NCI-H1417 treated with DMSO at 0.1 percent for 48 hours (cell line): ENCODE data around the gene LETM1.

Experiments
- DNase-seq: peaks from one replicate; lab custom pipeline; 2025; lab: John Stamatoyannopoulos, UW

LETM1 gene

DNA sequence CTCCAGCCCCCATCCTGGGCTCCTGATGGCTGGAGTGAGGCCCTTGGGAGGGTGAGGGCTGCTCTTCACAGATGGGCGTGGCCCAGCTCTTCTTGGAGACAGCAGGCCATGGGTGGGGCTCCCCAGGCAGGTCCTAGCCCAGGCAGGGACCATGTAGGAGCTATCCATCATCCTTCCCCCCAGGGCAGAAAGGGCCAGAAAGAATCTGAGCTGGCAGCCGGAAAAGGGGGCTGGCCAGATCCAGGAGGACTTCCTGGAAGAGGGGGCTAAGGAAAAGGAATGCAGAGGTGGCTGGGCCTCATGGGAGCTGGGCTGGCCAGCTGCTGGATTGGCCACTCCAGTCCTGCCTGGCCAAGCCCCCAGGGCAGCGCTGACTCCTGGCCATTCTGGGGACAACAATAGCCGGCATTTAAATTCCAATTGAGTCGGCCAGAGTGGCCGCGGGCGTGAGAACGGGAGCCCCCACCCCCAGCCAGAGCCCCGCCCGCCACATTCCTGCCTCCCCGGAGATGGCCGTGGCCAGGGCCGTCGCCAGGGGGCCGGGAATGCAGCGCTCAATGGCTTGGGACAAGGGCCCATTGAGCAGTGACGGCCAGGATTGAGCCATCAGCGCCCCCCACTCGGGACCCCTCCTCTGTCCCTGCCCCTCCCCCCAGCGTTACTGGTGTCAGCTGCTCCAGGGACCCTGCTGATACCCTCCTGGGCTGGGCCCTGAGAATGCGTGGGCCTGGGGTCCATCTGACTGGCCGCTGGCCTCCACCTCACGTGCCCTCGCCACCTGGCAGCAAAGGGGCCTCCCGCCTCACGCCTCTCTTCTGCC is 77.9 kb downstream of the LETM1 start:
- no peak for DNase-seq

DNA sequence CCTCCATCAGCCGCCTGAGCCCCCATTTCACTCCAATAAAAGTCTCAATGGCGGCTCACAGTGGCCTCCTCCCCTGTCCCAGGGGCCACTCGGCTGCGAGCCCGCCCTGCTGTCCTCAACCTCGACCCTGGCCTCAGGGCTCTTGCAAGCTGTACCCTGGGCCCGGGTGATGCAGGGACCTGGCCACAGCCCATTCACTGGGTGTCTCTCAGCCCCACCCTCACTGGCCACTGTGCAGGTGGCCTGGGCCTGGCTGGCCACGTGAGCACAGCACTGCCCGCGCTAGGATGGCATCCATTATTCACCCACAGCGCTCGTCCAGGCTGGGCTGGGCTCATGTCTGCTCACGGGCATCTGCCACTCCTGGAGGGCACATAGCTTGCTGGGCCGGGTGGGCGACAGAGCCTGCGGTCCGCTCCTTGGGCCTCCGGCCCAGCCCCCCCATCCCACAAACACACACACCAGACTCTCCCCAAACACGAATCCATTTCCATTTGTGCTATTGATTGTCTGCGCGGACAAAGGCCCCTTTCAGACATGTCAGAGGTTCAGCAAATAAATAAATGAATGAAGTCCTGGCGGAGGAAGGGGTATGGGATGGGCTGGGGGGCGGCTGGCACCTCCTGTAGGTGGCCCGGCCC is 79.3 kb downstream of the LETM1 start:
- DNase-seq: no peak

DNA sequence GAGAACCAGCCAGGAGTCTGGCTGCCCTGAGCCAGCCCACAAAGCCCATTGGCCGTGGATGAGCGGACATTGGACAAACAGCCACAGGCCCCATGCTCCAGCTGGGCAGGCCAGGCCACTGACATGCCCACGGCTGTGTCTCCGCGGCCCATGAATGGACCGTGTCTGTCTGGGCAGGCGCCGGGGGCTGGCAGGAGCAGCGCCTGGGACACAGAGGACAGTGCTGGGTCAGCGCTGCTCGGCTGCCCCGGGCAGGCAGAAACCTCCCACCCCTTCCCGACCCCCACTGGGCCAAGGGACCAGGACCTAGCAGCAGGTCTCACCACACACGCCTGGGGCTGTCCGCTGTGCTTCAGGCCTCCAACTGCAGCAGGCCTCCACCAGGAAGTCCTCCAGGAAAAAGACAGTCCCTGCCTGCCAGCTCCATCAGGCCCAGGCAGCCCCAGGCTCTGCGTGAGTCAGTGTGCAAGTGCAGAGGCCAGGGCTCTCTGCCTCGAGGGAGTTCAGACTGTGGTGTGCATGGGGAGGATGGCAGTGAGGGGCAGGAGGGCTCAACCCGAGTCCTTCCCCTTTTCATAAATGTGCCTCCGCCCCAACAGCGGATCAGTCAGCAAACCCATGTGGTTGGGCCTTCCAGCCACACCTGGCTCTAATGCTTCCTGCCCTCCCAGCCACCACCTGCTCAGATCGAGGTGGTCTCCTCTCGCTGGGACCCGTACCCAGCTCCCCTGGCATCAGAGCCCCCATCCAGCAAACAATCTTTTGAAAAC is 80.0 kb downstream of the LETM1 start:
- DNase-seq: no peak

DNA sequence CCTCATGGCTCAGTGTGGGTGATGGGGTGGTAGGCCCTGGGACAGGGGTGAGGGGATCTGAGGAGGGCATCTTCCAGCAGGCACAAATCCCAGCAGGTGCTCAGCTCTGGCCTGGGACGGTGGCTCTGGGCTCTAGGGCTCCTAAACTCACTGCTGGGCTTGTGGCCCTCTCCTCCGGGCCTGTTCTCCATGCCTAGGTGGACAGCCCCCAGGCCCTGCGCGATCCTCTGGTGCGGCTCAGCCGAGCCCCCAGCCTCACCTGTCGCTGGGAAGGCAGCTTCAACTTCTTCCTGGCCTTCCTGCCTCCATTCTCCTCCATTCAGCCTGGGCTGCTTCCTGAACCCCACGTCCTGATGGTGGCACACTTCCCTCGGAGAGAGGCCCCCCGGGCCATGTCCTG is 82.2 kb downstream of the LETM1 start:
- no peak for DNase-seq

DNA sequence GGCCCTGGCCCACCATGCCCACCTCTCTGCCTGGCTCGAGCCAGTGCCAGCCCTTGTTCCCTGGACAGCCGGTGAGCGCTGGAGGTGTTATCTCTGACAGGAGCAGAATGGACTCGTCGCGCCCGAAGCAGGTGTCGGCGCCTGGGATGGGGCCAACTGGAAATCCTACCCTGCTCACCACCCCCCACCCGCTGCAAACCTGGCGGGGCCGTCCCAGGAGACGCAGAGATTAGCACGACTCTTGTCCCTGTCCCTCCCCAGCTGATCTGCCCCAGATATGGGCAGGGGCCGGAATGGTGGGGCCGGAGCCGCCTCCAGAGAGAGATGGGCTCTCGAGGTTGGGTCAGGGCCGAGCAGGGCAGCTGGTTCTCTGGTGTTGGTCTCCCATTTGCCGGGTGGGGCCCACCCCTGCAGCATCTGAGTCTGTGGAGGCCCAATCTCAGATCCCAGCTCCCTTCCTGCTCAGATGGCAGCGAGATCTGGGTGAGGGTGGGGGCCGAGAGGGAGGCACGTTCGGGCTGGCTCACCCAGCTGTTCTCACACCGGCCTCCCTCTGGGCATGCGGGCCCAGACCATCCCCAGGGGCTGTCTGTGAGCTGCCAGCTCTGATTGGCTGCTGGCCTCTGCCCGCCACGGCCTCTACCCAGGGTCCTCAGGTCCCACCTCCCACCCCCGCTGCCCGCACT is 83.0 kb downstream of the LETM1 start:
- no peak for DNase-seq

DNA sequence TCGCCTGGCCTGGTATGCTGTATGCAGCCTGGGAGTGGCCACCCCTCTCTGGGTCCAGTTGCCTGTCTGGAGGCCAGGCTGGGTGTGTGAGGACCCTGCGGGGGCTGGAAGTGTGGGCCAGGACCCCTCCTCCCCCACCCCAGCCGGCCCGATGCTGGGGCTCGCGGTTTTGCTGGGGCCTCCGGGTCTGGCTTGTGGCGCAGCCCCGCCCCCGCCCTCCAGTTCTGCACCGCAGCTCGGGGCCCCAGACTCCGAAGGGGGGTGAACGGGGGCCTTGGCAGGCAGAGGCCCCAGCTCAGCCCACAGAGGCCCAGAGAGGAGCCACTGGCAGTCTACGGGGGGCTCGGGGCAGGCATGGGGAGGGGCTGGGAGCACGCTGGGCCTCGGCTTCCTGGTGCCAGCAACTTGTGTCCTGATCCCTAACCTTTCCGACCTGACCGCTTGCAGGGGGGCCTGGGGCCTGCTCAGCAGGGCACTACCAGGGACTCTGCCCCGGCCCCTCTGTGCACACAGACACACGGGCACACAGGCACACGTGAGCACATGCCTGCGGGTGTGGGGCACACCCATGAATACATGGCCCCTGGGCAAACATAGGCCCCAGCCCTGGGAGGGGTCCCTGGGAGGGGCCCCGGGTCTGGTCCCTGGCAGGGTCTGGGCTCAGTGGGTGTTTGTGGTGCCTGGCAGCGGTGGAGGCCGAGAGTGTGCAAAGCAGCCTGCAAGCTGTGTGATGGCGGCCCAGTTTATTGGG is 84.2 kb downstream of the LETM1 start:
- DNase-seq: no peak

DNA sequence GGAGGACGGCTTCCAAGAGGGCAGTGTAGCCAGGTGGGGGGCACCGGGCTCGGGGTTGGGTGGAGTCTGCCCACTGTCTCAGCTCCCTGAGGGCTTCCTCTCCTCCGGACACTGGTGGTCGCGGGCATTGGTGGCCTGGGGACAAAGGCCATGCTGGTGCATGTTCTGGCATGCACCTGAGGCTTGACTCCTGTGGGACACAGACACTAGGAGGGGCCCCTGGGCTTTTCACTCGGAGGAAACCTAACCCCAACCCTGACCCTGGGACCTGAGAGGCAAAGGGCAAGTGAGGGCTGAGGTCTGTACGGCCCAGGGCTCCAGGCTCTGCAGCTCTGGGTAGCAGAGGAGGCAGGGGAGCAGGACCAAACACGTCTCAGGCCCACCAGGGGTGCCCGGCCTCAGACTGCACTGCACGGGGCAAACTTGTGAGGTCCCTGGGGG is 85.1 kb downstream of the LETM1 start:
- no peak for DNase-seq

DNA sequence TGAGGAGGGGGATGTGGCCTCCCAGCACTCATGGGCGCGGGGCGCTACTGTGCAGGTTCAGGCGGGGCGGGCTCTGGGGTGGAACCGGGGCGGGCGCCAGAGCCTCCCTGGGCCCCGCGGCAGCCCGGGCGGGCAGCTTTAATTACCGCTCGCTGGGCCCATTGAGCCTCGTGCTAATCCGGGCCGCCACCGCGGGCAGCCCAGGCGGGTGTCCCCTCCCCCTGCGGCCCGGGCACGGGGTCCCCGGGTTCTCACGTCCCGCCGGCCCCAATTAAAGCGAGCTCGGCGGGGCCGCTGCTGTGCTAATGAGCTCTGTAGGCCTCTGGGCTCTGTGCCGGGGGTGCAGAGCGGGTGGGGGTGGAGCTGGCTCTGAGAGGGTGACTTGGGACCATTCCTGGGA is 85.7 kb downstream of the LETM1 start:
- no peak for DNase-seq

DNA sequence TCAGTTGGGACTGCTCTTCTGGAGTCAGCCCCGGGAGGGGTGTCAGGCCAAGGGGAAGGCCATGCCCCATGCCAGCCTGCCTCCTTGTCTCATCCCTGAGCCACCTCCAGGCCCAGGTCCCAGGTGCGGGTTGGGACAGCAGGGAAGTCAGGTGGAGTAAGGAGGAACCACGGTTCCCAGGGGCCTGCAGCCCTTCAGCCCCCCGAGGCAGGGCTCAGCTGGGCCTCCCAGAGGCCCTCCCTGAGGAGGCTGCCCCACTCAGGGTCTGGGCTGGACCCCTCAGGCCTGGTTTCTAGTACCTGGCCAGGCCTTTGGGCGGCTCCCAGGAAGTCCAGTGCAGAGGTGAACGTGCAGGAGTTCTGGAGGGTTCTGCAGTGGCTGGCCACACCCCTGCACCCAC is 86.3 kb downstream of the LETM1 start:
- no peak for DNase-seq

DNA sequence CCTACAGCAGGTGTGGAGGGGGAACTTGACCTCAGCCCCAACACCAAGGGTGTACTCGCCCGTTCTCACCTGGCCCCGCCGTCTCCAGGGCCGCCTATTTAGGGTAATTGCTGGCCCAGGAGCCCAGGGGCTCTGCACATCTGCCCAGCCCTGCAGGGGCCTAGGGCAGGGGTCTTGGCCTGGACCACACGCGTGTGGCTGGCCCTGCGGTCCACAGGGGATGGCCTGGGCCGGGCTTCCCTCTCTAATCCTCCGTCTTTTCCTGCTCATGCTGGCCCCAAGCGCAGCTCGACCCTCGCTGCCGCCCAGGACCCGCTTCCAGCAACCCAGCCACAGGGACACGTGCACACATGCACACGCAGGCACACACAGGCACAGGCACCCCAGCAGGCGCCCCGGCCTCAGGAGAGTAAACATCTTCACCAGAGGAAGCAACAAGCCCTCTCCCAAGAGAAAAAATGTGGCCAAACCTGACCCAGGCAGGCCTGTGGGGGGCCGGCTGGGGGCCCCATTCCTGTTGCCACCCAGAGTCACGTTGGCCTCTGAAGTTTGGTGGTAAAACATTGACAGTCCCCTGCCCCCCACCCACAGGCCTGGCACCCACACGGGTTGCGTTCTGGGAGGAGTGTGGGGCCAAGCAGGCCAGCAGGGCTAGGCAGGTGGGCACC is 87.5 kb downstream of the LETM1 start:
- DNase-seq: no peak

DNA sequence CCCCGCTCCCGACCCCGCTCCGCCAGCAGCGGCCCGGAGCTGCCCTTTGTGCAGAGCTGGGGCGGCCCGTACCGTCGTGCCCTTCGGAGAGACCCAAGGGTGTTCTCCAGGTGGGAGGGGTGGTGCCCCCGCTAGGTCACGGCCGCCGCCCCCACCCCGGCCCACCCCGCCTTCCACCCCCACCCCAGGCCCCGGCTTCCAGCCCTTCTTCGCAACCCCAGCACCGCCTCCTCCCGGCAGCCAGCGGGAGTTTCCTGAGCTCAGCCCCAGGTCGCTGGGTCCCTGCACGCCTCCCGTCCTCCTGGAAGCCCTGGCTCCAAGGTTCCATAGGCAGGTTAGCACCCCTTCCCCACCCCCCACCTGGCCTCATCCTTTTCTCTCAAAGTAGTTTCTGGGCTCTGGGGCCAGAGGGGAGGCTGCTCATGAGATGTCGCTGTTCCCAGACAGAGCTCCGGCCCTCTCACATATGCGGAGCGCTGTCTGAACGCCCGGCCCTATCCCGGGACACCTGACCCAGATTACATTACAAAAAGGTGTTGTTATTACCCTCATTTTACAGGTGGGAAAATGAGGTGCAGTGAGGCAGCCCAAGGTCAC is 88.1 kb downstream of the LETM1 start:
- no peak for DNase-seq

DNA sequence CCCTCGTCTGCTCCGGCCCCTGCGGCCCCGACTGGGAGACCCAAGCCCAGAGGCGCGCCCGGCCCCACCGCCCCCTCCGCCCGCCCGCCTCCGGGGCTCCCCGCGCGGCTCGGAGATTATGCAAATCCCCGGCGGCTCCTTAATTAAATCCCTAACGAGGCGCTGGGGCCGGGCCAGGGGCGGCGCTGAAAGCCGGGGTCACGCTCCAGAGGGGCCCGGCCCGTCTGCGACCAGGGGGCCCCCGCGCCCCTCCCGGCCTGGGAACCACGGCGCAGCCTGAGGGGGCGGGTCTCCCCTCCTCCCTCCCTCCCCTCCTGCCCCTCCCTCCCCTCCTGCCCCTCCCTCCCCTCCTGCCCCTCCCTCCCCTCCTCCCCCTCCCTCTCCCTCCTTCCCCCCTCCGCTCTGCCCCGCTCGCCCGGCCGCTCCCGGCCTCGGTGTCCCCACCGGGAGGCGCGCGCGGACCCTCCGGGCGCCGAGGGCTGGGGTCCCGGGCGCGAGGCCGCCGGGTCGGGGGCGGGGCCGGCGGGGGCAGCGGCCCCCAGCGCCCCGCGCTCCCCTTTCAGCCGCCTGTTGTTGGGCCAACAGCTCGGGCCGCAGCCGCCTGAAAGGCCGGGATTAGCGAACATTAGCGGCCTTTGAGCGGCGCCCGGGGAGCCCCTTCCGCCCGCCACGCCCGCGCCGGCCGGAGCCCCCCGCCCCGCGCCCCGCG is 88.7 kb downstream of the LETM1 start:
- DNase-seq: no peak

DNA sequence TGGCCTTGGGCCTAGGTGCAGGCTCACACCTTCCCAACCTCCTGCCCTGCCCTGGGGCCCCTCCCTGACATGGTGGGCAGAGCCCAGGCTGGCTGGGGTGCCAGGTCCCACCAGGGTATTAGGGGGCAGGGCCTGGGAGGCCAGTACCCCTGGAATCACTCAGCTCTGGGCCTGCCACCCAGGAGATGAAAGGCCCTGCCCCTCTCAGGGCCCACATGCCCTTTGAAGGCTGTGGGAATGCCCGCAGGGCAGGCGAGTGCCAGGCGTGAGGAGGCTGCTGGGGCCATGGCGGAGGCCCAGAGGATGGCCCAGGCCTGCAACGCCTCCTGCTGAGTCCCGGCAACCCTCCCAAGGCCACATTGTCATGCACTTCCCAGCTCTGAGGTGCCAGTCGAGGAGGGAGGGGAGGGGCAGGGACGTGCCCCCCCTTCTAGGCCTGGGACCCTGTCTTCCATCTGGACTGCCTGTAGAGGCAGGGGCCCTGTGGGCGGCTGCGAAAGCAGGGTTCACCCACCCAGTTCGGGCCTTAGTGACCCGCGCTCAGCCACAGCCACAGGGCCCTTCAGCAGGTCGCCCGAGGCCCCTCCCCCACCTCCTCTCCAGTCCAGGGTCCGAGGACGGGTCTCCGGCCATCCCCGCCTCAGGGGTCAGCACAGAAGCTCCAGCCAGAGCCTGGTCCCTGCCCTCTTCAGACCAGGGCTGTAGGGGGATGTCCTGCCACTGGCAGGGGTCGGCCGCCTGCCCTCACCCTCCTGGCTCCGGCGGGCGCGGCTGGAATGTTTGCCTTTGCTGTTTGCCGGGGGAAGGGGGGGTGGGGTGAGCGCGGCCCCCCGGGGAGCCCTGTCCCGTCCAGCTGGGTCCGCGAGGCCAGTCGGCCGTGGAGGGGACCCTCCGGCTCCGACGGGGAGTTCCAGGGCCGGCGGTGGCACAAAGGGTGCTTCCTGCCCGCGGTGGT is 89.6 kb downstream of the LETM1 start:
- DNase-seq: no peak

DNA sequence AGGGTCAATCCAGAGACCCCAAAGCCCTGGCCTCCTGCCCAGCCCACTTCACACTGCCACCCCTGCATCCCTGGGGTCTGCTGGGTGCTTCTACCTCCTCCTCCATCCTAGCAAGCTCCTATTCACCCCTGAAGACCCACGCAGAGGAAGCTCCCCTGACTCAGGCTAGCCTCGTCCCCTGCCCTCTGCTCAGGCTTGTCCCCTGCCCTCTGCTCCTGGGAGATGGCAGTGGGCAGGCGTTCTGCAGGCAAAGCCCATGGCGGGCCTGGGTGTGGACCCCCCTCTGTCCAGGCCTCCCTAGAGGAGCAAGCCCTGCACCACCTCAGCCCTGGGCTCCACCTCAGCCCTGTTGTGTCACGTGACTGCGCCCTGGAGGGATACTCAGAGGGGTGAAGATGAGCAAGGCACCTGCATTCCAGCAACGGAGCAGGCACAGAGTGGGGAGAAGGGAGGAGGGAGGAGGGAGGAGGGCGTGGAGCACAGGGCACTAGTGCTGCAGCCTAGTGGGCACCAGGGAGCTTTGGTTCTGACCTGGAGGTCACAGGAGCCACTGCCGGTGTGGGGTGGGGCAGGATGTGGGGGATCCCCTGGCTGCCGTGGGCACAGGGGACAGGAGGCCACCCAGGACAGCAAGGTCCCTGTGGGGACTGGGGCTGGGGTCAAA is 90.4 kb downstream of the LETM1 start:
- no peak for DNase-seq

DNA sequence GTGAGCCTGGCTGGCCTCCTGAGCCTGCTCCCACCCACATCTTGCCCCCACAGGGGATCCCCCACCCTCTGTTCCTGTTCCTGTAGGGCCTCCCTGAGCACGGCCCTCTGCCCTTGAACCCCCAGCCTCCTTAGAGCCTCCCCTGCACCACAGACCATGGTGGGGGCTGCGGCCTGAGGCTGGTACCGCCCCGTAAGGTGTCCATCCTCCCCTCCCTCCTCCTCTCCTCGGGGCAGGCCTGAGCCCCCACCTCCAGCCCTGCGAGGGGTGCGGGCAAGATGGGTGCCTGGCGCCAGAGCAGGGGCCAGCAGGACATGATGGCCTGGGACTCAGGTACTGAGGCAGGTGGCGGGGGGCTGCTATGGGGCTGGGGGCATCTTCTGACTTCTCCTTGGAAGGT is 91.3 kb downstream of the LETM1 start:
- no peak for DNase-seq

DNA sequence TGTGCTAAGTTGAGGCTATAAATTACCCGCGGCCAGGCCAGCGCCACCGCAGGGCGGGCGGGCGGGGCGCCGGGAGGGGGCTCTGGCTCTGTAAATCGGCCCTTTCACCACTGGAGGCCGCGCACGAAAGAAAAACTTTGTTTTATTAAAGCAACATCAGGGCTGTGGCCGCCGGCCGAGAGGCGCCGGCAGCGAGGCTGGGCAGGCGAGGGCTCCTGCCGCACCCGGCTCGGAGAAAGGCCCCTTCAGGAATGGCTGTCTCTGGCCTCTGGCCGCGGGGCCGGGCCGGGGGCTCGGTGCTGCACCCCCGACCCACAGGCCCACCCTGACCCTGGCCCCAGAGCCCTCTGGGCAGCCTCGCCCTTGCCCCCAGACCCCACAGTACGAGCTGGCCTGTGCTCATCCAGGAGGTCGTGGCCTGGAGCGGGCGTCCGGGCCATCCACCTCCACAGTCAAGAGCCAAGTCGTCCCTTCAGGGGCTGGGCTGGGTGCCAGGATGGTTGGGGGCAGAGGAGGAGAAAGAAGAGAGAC is 92.3 kb downstream of the LETM1 start:
- no peak for DNase-seq

DNA sequence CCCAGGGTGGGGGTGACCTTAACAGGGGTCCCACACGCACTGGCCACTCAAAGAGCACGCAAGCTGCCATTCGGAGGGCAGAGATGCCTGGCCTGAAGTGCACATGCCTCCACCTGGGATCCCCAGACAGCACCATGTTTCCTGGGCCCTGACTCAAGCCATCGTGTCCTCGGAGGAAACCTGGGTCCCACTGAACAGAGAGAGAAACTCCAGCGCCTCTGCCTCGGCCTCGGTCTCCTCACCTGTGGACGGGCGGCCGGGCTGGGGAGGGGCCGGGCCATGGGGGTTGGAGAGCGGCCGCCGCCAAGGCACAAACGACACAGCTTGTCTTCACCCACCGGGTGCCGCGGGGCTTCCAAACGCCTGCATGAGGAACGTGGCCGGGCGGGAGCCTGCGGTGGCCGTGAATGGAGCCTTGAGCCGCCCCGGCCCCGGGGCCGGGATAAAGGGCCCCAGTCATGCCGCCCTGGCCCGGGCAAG is 92.8 kb downstream of the LETM1 start:
- DNase-seq: no peak
